Left renal pelvis (tissue), 4 donors: Measurements from ENCODE around the gene CD63. TPM values are rescaled to one million over a fixed set of nuclear protein-coding genes. Genes with fewer than 3 reads are reported as not detected.

Source experiments
- DNase-seq, 4 donors: peaks; one replicate each; pipeline ENCODE4 v3.0.0-alpha.2; 2013; ENCODE audit warnings: low read depth in 4 of 4, low spot score in 3 of 4
- polyA plus RNA-seq, 4 donors: library from polyadenylated mRNA; unstranded; fragments of 120-200 nt; gene quantifications; one replicate each; pipeline ENCODE4 v1.2.1, GENCODE V29; 2013; ENCODE audit not compliant: insufficient read length in 4 of 4

CD63 gene
- polyA plus RNA-seq, 4 donors, result 617 to 773 (median 715) TPM

GRCh38 chr12:55693323-55694187 lies 35.3 kb downstream of the CD63 start:
- DNase-seq, result no peak

GRCh38 chr12:55692631-55693322 lies 36.0 kb downstream of the CD63 start:
- no peak for DNase-seq

DNA sequence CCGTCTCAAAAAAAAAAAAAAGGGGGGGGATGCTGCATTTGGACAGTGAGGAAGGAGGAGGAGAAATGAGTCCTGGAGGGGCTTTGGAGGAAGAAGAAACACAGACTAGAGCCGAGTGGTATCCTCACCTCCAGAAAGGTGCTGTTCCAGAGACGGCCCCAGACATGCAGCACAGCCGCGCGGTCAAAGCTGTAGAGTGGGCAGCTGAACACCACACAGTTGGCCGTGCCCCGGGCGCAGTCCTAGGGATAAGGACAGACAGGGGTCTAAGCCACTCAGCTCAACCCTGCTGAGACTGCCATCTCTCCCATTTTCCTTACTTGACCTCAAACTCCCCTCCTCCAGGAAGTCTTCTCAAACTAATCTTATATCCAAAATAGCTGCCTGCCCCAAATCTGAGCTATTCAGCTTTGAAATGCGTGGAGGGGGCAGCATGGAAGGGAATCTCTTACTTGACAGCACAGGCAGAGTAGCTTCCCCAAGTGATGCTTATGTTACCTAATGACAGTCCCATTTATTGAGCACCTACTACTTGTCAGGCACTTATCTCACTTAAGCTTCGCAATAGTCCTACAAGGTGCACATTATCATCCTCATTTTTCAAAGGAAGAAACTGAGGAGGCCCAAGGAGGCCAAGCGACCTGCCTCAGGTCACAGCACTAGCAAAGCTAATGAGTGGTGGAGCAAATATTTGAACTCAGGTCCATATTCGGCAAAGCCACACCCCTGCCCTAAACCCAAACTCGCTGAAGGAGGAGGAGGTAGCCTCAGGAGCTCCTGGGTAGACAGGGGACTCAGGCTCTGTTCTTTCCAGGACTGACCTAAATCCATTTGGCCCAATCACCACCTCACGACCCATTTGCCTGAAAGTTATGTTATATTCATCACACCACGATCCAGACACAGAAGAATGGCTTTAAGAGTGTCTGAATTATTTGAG lies 39.8 kb downstream of the CD63 start:
- DNase-seq, result no peak

- no peak for DNase-seq
Observed at GRCh38 chr12:55687746-55688145, 41.1 kb downstream of the CD63 start.

DNA sequence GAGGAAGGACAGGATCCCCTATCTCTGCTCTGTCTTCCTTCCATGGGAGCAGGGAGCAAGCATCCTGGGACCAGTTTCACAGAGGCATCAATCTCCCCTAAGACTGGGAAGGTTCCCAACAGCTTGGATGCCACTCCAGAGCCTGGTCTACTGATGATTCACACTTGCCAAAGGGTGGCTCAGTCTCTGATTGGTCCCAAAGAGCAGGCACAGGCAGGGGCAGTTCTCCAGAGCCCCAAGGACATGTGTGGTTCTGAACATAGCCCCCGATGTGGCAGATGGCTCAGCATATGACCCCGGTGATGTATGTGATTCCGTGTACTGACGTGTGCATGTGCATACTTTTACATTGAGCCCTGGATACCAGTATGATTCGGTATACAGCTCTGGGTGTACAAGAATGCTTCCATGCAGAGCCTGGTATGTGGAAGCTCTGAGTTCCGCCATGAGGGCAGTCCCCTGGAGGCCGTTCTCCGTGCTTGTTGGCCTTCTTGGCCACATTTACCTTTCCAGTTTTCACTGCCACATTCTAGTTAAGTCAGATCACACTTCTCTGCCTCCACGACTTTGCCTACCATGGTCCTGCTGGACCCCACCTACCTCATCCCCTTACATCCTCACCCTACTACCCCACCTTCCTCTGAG lies 42.3 kb downstream of the CD63 start:
- DNase-seq, result no peak

GRCh38 chr12:55685671-55686070 lies 43.1 kb downstream of the CD63 start:
- no peak for DNase-seq

DNA sequence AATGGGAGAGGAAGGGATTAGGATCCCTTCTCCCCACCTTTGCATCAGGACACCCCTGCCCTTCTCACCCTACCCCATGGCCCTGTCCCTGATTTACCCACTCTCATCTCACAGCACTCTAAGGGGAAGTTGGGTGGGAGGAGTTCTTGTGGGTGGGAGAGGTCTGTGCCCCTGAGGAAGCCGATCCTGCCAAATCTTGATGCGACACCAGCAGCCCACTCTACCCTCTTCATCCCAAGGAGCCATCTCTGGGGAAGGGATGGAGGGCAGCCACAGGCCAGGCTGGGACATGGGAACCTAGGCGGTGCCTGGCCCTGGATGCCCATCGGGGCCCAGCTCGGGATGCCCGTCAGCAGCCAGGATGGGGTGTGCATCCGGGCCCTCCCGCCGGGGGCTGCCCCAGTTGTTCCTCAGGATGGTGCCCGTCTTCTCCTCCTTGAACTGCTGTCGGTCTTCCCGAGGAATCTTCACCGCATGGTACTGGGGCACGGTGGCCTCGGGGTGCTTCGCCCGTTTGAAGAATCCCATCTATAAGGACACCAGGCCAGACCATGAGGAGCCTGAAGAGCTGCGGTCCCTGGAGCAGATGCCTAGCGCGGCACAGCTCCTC lies 43.9 kb downstream of the CD63 start:
- no peak for DNase-seq

DNA sequence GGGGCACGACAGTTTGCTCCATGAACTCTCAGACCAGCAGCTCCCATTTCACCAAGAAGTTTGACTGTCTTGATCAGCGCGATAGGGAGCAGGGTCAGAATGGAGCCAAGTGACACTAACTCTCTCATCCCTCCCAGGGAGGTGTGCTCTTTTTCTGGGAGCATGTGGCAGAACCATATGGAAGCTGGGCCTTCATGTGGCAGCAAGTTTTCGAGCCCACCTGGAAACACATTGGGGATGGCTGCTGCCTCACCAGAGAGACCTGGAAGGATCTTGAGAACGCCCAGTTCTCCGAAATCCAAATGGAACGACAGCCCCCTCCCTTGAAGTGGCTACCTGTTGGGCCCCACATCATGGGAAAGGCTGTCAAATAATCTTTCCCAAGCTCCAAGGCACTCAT lies 45.1 kb downstream of the CD63 start:
- DNase-seq, result no peak

- DNase-seq, result no peak
Observed at GRCh38 chr12:55682087-55682796, 46.6 kb downstream of the CD63 start.

DNA sequence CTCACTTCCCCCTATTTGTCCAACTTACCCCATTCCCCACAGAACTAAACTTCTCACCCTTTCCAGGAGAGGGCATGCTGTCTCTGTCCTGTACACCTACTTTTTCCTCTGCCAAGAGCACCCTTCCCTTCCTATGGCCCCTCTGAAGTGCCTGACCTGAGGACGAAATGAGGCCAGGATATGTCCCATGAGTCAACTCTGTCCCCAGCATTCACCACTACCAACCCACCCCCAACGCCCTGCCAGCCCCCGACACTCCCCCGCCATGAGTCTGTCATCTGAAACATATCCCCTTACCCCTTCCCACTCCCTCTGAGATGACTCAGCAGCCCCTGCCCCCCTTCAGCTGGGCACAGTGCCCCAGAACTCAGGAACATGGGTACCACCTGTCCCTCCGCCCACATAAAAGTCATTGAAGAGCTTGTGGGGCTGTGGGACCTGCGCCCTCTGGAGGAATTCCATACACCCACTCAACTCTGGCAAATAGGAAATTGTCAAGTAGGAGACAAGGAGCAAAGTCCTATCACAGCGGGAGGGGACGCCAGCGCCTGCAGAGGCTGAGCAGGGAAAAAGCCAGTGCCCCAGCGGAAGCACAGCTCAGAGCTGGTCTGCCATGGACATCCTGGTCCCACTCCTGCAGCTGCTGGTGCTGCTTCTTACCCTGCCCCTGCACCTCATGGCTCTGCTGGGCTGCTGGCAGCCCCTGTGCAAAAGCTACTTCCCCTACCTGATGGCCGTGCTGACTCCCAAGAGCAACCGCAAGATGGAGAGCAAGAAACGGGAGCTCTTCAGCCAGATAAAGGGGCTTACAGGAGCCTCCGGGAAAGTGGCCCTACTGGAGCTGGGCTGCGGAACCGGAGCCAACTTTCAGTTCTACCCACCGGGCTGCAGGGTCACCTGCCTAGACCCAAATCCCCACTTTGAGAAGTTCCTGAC lies 47.4 kb downstream of the CD63 start:
- peak; percentile 52 to 64 (median 58) for DNase-seq

- DNase-seq, result no peak
Observed at GRCh38 chr12:55679691-55680090, 49.1 kb downstream of the CD63 start.

GRCh38 chr12:55676707-55677106 lies 52.1 kb downstream of the CD63 start:
- DNase-seq, result no peak

- DNase-seq, result no peak
Observed at GRCh38 chr12:55675666-55676065, 53.1 kb downstream of the CD63 start.

Other genes starting within 250 kb of the CD63 start
- not detected for gene OR6C68, start 236.6 kb downstream of the CD63 start, polyA plus RNA-seq
- not detected for gene OR6C4, start 179.4 kb downstream of the CD63 start, polyA plus RNA-seq
- not detected for gene OR2AP1, start 156.5 kb downstream of the CD63 start, polyA plus RNA-seq
- gene OR10P1, start 92.1 kb downstream of the CD63 start, polyA plus RNA-seq, result not detected
- 10 to 100 TPM; 21.1 to 46.5 (median 39.0) TPM for gene ITGA7, start 21.1 kb downstream of the CD63 start, polyA plus RNA-seq
- gene BLOC1S1, start 13.0 kb downstream of the CD63 start, polyA plus RNA-seq, result 100 to 1,000 TPM in 3 of 4 donors, 10 to 100 TPM in 1; 79.4 to 122 (median 114) TPM
- 10 to 100 TPM in 3 of 4 donors, 1 to 10 TPM in 1; 8.4 to 38.2 (median 21.1) TPM for gene RDH5, start 8.6 kb downstream of the CD63 start, polyA plus RNA-seq
- 10 to 100 TPM; 21.1 to 26.2 (median 23.8) TPM for gene GDF11, start 14.1 kb upstream of the CD63 start, polyA plus RNA-seq
- gene SARNP, start 88.7 kb upstream of the CD63 start, polyA plus RNA-seq, result 100 to 1,000 TPM; 101 to 141 (median 116) TPM
- gene ORMDL2, start 89.0 kb upstream of the CD63 start, polyA plus RNA-seq, result 10 to 100 TPM; 17.7 to 35.6 (median 34.0) TPM
- 10 to 100 TPM; 31.7 to 43.6 (median 39.2) TPM for gene DNAJC14, start 100.6 kb upstream of the CD63 start, polyA plus RNA-seq
- gene MMP19, start 113.9 kb upstream of the CD63 start, polyA plus RNA-seq, result 1 to 10 TPM in 3 of 4 donors, under 1 TPM in 1; 0.99 to 9.0 (median 1.1) TPM
- 10 to 100 TPM; 28.1 to 39.1 (median 35.7) TPM for gene PYM1, start 198.9 kb upstream of the CD63 start, polyA plus RNA-seq
- 10 to 100 TPM; 18.2 to 28.1 (median 23.5) TPM for gene DGKA, start 202.2 kb upstream of the CD63 start, polyA plus RNA-seq
- 1 to 10 TPM; 2.0 to 4.2 (median 3.2) TPM for gene PMEL, start 237.0 kb upstream of the CD63 start, polyA plus RNA-seq
- gene CDK2, start 237.8 kb upstream of the CD63 start, polyA plus RNA-seq, result 10 to 100 TPM; 58.8 to 71.5 (median 66.9) TPM
- gene RAB5B, start 245.1 kb upstream of the CD63 start, polyA plus RNA-seq, result 100 to 1,000 TPM; 140 to 172 (median 166) TPM